Ishikawa (cell line): ENCODE data around the gene AEBP1.

ENCODE experiments used
- CEBPB ChIP-seq: IDR thresholded peaks from 2 replicates; pipeline ENCODE4 v1.6.1; 2012
- CREB1 ChIP-seq: IDR thresholded peaks from 2 replicates; pipeline ENCODE4 v1.6.1; 2012; ENCODE audit warnings: low read depth
- EP300 ChIP-seq: IDR thresholded peaks from 2 replicates; pipeline ENCODE4 v1.6.1; 2012; ENCODE audit warnings: borderline replicate concordance
- RAD21 ChIP-seq: IDR thresholded peaks from 2 replicates; pipeline ENCODE4 v1.6.1; 2012; ENCODE audit warnings: low read depth
- TAF1 ChIP-seq: IDR thresholded peaks from 2 replicates; pipeline ENCODE4 v1.6.1; 2012; ENCODE audit warnings: low read depth, mild to moderate bottlenecking
- TCF12 ChIP-seq: IDR thresholded peaks from 2 replicates; pipeline ENCODE4 v1.6.1; 2012; ENCODE audit warnings: low read depth
- TEAD4 ChIP-seq: IDR thresholded peaks from 2 replicates; pipeline ENCODE4 v1.6.1; 2012
- USF1 ChIP-seq: IDR thresholded peaks from 2 replicates; pipeline ENCODE4 v1.6.1; 2012
- YY1 ChIP-seq: IDR thresholded peaks from 2 replicates; pipeline ENCODE4 v1.6.1; 2012; ENCODE audit warnings: low read depth
- ZBTB7A ChIP-seq: IDR thresholded peaks from 2 replicates; pipeline ENCODE4 v1.6.1; 2012; ENCODE audit warnings: low read depth
- TF ChIP-seq, protein P1 (sequence below): IDR thresholded peaks from 2 replicates; pipeline ENCODE4 v1.6.1; 2012; ENCODE audit warnings: low read depth, mild to moderate bottlenecking

GRCh38 chr7:44117801-44118429, 13.8 kb downstream of the AEBP1 start:
- TF ChIP-seq, protein P1, sequence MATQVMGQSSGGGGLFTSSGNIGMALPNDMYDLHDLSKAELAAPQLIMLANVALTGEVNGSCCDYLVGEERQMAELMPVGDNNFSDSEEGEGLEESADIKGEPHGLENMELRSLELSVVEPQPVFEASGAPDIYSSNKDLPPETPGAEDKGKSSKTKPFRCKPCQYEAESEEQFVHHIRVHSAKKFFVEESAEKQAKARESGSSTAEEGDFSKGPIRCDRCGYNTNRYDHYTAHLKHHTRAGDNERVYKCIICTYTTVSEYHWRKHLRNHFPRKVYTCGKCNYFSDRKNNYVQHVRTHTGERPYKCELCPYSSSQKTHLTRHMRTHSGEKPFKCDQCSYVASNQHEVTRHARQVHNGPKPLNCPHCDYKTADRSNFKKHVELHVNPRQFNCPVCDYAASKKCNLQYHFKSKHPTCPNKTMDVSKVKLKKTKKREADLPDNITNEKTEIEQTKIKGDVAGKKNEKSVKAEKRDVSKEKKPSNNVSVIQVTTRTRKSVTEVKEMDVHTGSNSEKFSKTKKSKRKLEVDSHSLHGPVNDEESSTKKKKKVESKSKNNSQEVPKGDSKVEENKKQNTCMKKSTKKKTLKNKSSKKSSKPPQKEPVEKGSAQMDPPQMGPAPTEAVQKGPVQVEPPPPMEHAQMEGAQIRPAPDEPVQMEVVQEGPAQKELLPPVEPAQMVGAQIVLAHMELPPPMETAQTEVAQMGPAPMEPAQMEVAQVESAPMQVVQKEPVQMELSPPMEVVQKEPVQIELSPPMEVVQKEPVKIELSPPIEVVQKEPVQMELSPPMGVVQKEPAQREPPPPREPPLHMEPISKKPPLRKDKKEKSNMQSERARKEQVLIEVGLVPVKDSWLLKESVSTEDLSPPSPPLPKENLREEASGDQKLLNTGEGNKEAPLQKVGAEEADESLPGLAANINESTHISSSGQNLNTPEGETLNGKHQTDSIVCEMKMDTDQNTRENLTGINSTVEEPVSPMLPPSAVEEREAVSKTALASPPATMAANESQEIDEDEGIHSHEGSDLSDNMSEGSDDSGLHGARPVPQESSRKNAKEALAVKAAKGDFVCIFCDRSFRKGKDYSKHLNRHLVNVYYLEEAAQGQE = no peak
- no peak for TF ChIP-seq ZBTB7A
- TF ChIP-seq TEAD4 = no peak
- TF ChIP-seq RAD21 = no peak
- TF ChIP-seq TAF1 = no peak
- TF ChIP-seq USF1 = no peak
- no peak for TF ChIP-seq EP300
- TF ChIP-seq YY1 = no peak
- TF ChIP-seq TCF12 = no peak
- TF ChIP-seq CEBPB = no peak
- TF ChIP-seq CREB1 = no peak
